Gastroesophageal sphincter (tissue), 4 donors: Measurements from ENCODE around the gene CDKAL1. TPM values are rescaled to one million over a fixed set of nuclear protein-coding genes. Genes with fewer than 3 reads are reported as not detected.

Experiments used
- ATAC-seq: fragments of 150-250 bp; one replicate; pipeline ENCODE4 v1.9.1; 2016; ENCODE audit warnings: mild to moderate bottlenecking, moderate library complexity
- H3K27ac ChIP-seq, 4 donors: fragments of 200-600 bp; sonication (generic) in 3 of 4; 1 replicate in 3 of 4; 2 replicates in 1 of 4; pipeline ENCODE4 v1.5.1; 2016 to 2019
- H3K27me3 ChIP-seq: fragments of 200-600 bp; sonication (generic); one replicate; pipeline ENCODE4 v1.5.1; 2019
- H3K36me3 ChIP-seq, 2 donors: fragments of 200-600 bp; sonication (generic); one replicate each; pipeline ENCODE4 v1.5.1; 2019; ENCODE audit warnings: control low read depth in 1 of 2
- H3K4me1 ChIP-seq, 3 donors: fragments of 200-600 bp; sonication (generic); 1 replicate in 2 of 3; 2 replicates in 1 of 3; pipeline ENCODE4 v1.5.1; 2016 to 2019; ENCODE audit warnings: control low read depth in 2 of 3
- H3K4me3 ChIP-seq, 2 donors: fragments of 200-600 bp; sonication (generic); one replicate each; pipeline ENCODE4 v1.5.1; 2019; ENCODE audit warnings: mild to moderate bottlenecking in 1 of 2, moderate library complexity in 1 of 2
- H3K9me3 ChIP-seq, 3 donors: fragments of 200-600 bp; sonication (generic); one replicate each; pipeline ENCODE4 v1.5.1; 2017 to 2019; ENCODE audit warnings: control low read depth in 2 of 3
- CTCF ChIP-seq, 4 experiments: fragments of 200-600 bp in 2 of 4; fragments of 450-650 bp in 2 of 4; sonication (generic) in 1 of 4; IDR thresholded peaks; one replicate each; pipeline ENCODE4 v1.5.1; 2017 to 2019; ENCODE audit warnings: antibody characterized with exemption in 4 of 4, mild to moderate bottlenecking in 2 of 4, moderate library complexity in 2 of 4
- EP300 ChIP-seq: sonication (generic); formaldehyde crosslinking; IDR thresholded peaks from one replicate; pipeline ENCODE4 v1.6.1; 2017; ENCODE audit warnings: antibody characterized with exemption, mild to moderate bottlenecking
- POLR2A ChIP-seq, 2 donors: fragments of 450-650 bp; IDR thresholded peaks; one replicate each; pipeline ENCODE4 v1.6.1; 2017; ENCODE audit warnings: antibody characterized with exemption in 2 of 2, mild to moderate bottlenecking in 2 of 2, moderate library complexity in 1 of 2
- POLR2AphosphoS5 ChIP-seq: sonication (generic); formaldehyde crosslinking; IDR thresholded peaks from one replicate; pipeline ENCODE4 v1.6.1; 2017; ENCODE audit warnings: antibody characterized with exemption
- WGBS, 2 donors: methylation state at CpG; one replicate each; pipeline ENCODE4 v1.1.5; 2018; ENCODE audit warnings: low coverage in 1 of 2; 5-methylcytosine and 5-hydroxymethylcytosine counted together
- total RNA-seq, 4 donors: library from RNA; depleted of rRNA; stranded (reverse); fragments of >200 nt; gene quantifications; one replicate each; pipeline ENCODE4 v1.1.0, GENCODE V29; 2016

The CDKAL1 gene
- total RNA-seq, 4 donors from 2014 or later: 10.9 to 17.9 (median 15.0) TPM

GRCh38 chr6:20892365-20892764, 358.1 kb downstream of the CDKAL1 start:
- no peak for TF ChIP-seq EP300
- TF ChIP-seq POLR2A (IDR thresholded peaks at IDR 0.05): no peak
- no peak for TF ChIP-seq CTCF (IDR thresholded peaks at IDR 0.05)
- TF ChIP-seq POLR2AphosphoS5: no peak
- Histone ChIP-seq H3K36me3 (no peaks in the 10 kb centered on the region), H3K4me3 (no peak overlapping the region), H3K4me1 (no peaks in the 10 kb centered on the region), H3K9me3 (no peaks in the 10 kb centered on the region), H3K27ac (no peak overlapping the region), H3K27me3 (no peaks in the 10 kb centered on the region)
- no peak for ATAC-seq
- WGBS, 2 donors: 68 to 93% methylated on average over 2 of the region's 2 CpGs

- H3K36me3 ChIP-seq: no peaks in the 10 kb centered on the region
- ATAC-seq: no peak
- no peaks in the 10 kb centered on the region for H3K27me3 ChIP-seq
- TF ChIP-seq EP300 (no peak), POLR2A (IDR thresholded peaks at IDR 0.05) (no peak), POLR2AphosphoS5 (no peak), CTCF (IDR thresholded peaks at IDR 0.05) (no peak)
- no peaks in the 10 kb centered on the region for H3K9me3 ChIP-seq
- H3K27ac ChIP-seq: no peak overlapping the region
- H3K4me1 ChIP-seq: no peaks in the 10 kb centered on the region
- H3K4me3 ChIP-seq: no peak overlapping the region
Measured at GRCh38 chr6:20893412-20893811, 359.2 kb downstream of the CDKAL1 start.

- TF ChIP-seq CTCF (IDR thresholded peaks at IDR 0.05): no peak
- no peak for TF ChIP-seq EP300
- no peak for TF ChIP-seq POLR2AphosphoS5
- no peak for TF ChIP-seq POLR2A (IDR thresholded peaks at IDR 0.05)
- Histone ChIP-seq H3K27me3 (no peaks in the 10 kb centered on the region), H3K36me3 (no peaks in the 10 kb centered on the region), H3K9me3 (no peaks in the 10 kb centered on the region), H3K27ac (no peak overlapping the region), H3K4me1 (no peaks in the 10 kb centered on the region), H3K4me3 (no peak overlapping the region)
- no peak for ATAC-seq
- WGBS, 2 donors: 96 to 98% methylated on average over 7 of the region's 7 CpGs
Measured at GRCh38 chr6:20900389-20901160, 366.3 kb downstream of the CDKAL1 start.

GRCh38 chr6:20905377-20905776, 371.1 kb downstream of the CDKAL1 start:
- TF ChIP-seq POLR2AphosphoS5 (no peak), CTCF (IDR thresholded peaks at IDR 0.05) (no peak), POLR2A (IDR thresholded peaks at IDR 0.05) (no peak), EP300 (no peak)
- 63 to 82% methylated on average over 4 of the region's 4 CpGs for WGBS, 2 donors
- Histone ChIP-seq H3K4me3 (no peak overlapping the region), H3K36me3 (no peaks in the 10 kb centered on the region), H3K27me3 (no peaks in the 10 kb centered on the region), H3K4me1 (no peaks in the 10 kb centered on the region), H3K27ac (no peak overlapping the region), H3K9me3 (no peaks in the 10 kb centered on the region)
- no peak for ATAC-seq

GRCh38 chr6:20906945-20907344, 372.7 kb downstream of the CDKAL1 start:
- no peak for ATAC-seq
- H3K4me1 ChIP-seq: no peaks in the 10 kb centered on the region
- no peak for TF ChIP-seq EP300
- no peaks in the 10 kb centered on the region for H3K27me3 ChIP-seq
- 80 to 89% methylated on average over 4 of the region's 4 CpGs for WGBS, 2 donors
- H3K4me3 ChIP-seq: no peak overlapping the region
- H3K27ac ChIP-seq: no peak overlapping the region
- H3K36me3 ChIP-seq: no peaks in the 10 kb centered on the region
- H3K9me3 ChIP-seq: no peaks in the 10 kb centered on the region
